Amniotic epithelial cell (primary cell): ENCODE measurements around the gene SLC19A1.

ENCODE experiments used
- DNase-seq: peaks from one replicate; pipeline ENCODE4 v3.0.0-alpha.2; 2010; ENCODE audit warnings: low read depth

Gene SLC19A1

GRCh38 chr21:45558044-45558721 lies 15.9 kb upstream of the SLC19A1 start:
- DNase-seq = no peak

GRCh38 chr21:45557616-45558043 lies 15.4 kb upstream of the SLC19A1 start:
- no peak for DNase-seq

GRCh38 chr21:45556645-45557615 lies 14.7 kb upstream of the SLC19A1 start:
- no peak for DNase-seq

- DNase-seq = no peak
Measured at GRCh38 chr21:45556302-45556644, 14.0 kb upstream of the SLC19A1 start.

- DNase-seq = peak; percentile 70
Measured at GRCh38 chr21:45555557-45556301, 13.5 kb upstream of the SLC19A1 start.

GRCh38 chr21:45555251-45555556 lies 13.0 kb upstream of the SLC19A1 start:
- DNase-seq = no peak

- peak; percentile 36 for DNase-seq
Measured at GRCh38 chr21:45554477-45555175, 12.4 kb upstream of the SLC19A1 start.

- DNase-seq = no peak
Measured at GRCh38 chr21:45552696-45553391, 10.6 kb upstream of the SLC19A1 start.

GRCh38 chr21:45551783-45552695 lies 9.8 kb upstream of the SLC19A1 start:
- no peak for DNase-seq

- peak; percentile 67 for DNase-seq
Measured at GRCh38 chr21:45551316-45551715, 9.1 kb upstream of the SLC19A1 start.

GRCh38 chr21:45550522-45551210 lies 8.4 kb upstream of the SLC19A1 start:
- DNase-seq = no peak

- DNase-seq = no peak
Measured at GRCh38 chr21:45549626-45550463, 7.6 kb upstream of the SLC19A1 start.

- DNase-seq = no peak
Measured at GRCh38 chr21:45548711-45549491, 6.7 kb upstream of the SLC19A1 start.

GRCh38 chr21:45547545-45547900 lies 5.3 kb upstream of the SLC19A1 start:
- DNase-seq = no peak

GRCh38 chr21:45546636-45547544 lies 4.7 kb upstream of the SLC19A1 start:
- DNase-seq = no peak

- no peak for DNase-seq
Measured at GRCh38 chr21:45545691-45546531, 3.7 kb upstream of the SLC19A1 start.
